Measurements from ENCODE around the gene MKI67. TPM values are rescaled to one million over a fixed set of nuclear protein-coding genes. Genes with fewer than 3 reads are reported as not detected.
A peak's percentile ranks its signal among the peaks of the same experiment; 100 is the strongest.

The MKI67 gene
- total and polyA plus RNA-seq, 2 of the 13 experiments (the other 11 are each of a cell fraction or from before 2014, with no cell fraction given): 6.7 to 22.9 TPM

GRCh38 chr10:128156999-128157755, 31.0 kb upstream of the MKI67 start (continued):
- TF ChIP-seq ZNF761 (CRISPR knock-in tag; conservative IDR thresholded peaks at IDR 0.05) (peak; percentile 65; the same call in 1 of the 2 replicates), ZNF101 (CRISPR knock-in tag; IDR thresholded peaks at IDR 0.05; ENCODE audit: borderline replicate concordance, low read depth) (no peak), MED1 (CRISPR knock-in tag; IDR thresholded peaks at IDR 0.05) (peak; percentile 63), JARID2 (CRISPR knock-in tag; IDR thresholded peaks at IDR 0.05; ENCODE audit: insufficient replicate concordance) (no peak), ZNF333 (CRISPR knock-in tag; IDR thresholded peaks at IDR 0.05; ENCODE audit: borderline replicate concordance) (no peak), NFAT5 (CRISPR knock-in tag; IDR thresholded peaks at IDR 0.05) (no peak), ZNF230 (CRISPR knock-in tag; IDR thresholded peaks at IDR 0.05) (no peak), ZNF737 (CRISPR knock-in tag; IDR thresholded peaks at IDR 0.05; ENCODE audit: borderline replicate concordance) (no peak), ELK4 (CRISPR knock-in tag; IDR thresholded peaks at IDR 0.05; ENCODE audit: borderline replicate concordance) (no peak), DDIT3 (CRISPR knock-in tag; IDR thresholded peaks at IDR 0.05) (no peak), SNAPC4 (CRISPR knock-in tag; IDR thresholded peaks at IDR 0.05) (no peak), ZNF615 (CRISPR knock-in tag; IDR thresholded peaks at IDR 0.05; ENCODE audit: borderline replicate concordance) (no peak), SIX1 (CRISPR knock-in tag; IDR thresholded peaks at IDR 0.05; ENCODE audit: borderline replicate concordance) (0 out of 2 replicates have a peak, but pooled peaks have one; percentile 38), ZIK1 (CRISPR knock-in tag; IDR thresholded peaks at IDR 0.05; ENCODE audit: borderline replicate concordance, low read depth) (0 out of 2 replicates have a peak, but pooled peaks have one; percentile 48), GABPB1 (CRISPR knock-in tag; IDR thresholded peaks at IDR 0.05) (0 out of 2 replicates have a peak, but pooled peaks have one; percentile 16), MXD4 (CRISPR knock-in tag; IDR thresholded peaks at IDR 0.05) (no peak), AGO2 (optimal IDR thresholded peaks at IDR 0.05; ENCODE audit: low read depth, low read length) (no peak)
